SK-N-SH (cell line): Measurements from ENCODE around the gene PPP1R14C. TPM values are rescaled to one million over a fixed set of nuclear protein-coding genes. Genes with fewer than 3 reads are reported as not detected.

Experiments
- CTCF ChIA-PET: fragments of 300-600, 350-600 bp; formaldehyde crosslinking; extraction: SDS; loops from one replicate; lab custom pipeline; 2021; lab: Yijun Ruan, JAX
- POLR2A ChIA-PET: fragments of 350-600 bp; sonication (Branson Sonifier 250); formaldehyde crosslinking; extraction: SDS; loops from one replicate; lab custom pipeline; 2020; ENCODE audit warnings: antibody characterized with exemption, inconsistent platforms; lab: Yijun Ruan, JAX
- DNase-seq: peaks from one replicate; pipeline ENCODE4 v3.0.0; 2012
- H2AFZ ChIP-seq: fragments of 200-600 bp; sonication (generic); 2 replicates; pipeline ENCODE4 v1.8.1; 2016; ENCODE audit warnings: antibody characterized with exemption, mild to moderate bottlenecking, low read depth
- H3F3A ChIP-seq: fragments of 200-600 bp; sonication (generic); replicated peaks from 2 replicates; pipeline ENCODE3; 2016; ENCODE audit warnings: antibody characterized with exemption, mild to moderate bottlenecking; ENCODE audit not compliant: insufficient read depth
- H3K27ac ChIP-seq, 2 experiments: fragments of 200-500 bp in 1 of 2; fragments of 200-600 bp in 1 of 2; sonication (Bioruptor generic) in 1 of 2; sonication (generic), shearing (Covaris generic) in 1 of 2; 2 replicates each; pipeline versions ENCODE4 v1.5.1 to v1.6.1; 2014 to 2016; ENCODE audit warnings: low read depth in 2 of 2, inconsistent platforms in 1 of 2, low read length in 1 of 2, mild to moderate bottlenecking in 1 of 2, mixed read lengths in 1 of 2
- H3K27me3 ChIP-seq: fragments of 200-600 bp; sonication (generic), shearing (Covaris generic); 2 replicates; pipeline ENCODE4 v1.6.1; 2016; ENCODE audit warnings: mixed run types; ENCODE audit not compliant: insufficient read depth
- H3K36me3 ChIP-seq, 2 experiments: fragments of 200-500 bp in 1 of 2; fragments of 200-600 bp in 1 of 2; sonication (Bioruptor generic) in 1 of 2; sonication (generic) in 1 of 2; replicated peaks in 1 of 2; 2 replicates each; pipeline versions ENCODE3 to v1.5.1; 2014 to 2016; ENCODE audit warnings: low read length in 1 of 2, mild to moderate bottlenecking in 1 of 2; ENCODE audit not compliant: insufficient read depth in 2 of 2, control insufficient read depth in 1 of 2
- H3K4me1 ChIP-seq, 2 experiments: fragments of 200-500 bp in 1 of 2; fragments of 200-600 bp in 1 of 2; sonication (Bioruptor generic) in 1 of 2; sonication (generic), shearing (Covaris generic) in 1 of 2; 2 replicates each; pipeline versions ENCODE4 v1.5.1 to v1.6.1; 2014 to 2016; ENCODE audit warnings: low read depth in 1 of 2, low read length in 1 of 2, mixed run types in 1 of 2; ENCODE audit not compliant: insufficient read depth in 2 of 2, control insufficient read depth in 1 of 2
- H3K4me2 ChIP-seq: fragments of 200-600 bp; sonication (generic), shearing (Covaris generic); 2 replicates; pipeline ENCODE4 v1.6.1; 2017; ENCODE audit warnings: mixed run types
- H3K4me3 ChIP-seq, 2 experiments: fragments of 200-500 bp in 1 of 2; fragments of 200-600 bp in 1 of 2; sonication (Bioruptor generic) in 1 of 2; sonication (generic), shearing (Covaris generic) in 1 of 2; 2 replicates each; pipeline versions ENCODE4 v1.5.1 to v1.8.1; 2014 to 2016; ENCODE audit warnings: low read depth in 2 of 2, inconsistent platforms in 1 of 2, low read length in 1 of 2, mild to moderate bottlenecking in 1 of 2, mixed read lengths in 1 of 2, moderate library complexity in 1 of 2
- H3K79me2 ChIP-seq: fragments of 200-600 bp; sonication (generic); 2 replicates; pipeline ENCODE4 v1.8.1; 2017; ENCODE audit warnings: mild to moderate bottlenecking; ENCODE audit not compliant: insufficient read depth
- H3K9ac ChIP-seq: fragments of 200-600 bp; sonication (generic); 2 replicates; pipeline ENCODE4 v1.6.1; 2017; ENCODE audit warnings: mixed run types
- H3K9me2 ChIP-seq: fragments of 200-600 bp; sonication (generic); 2 replicates; pipeline ENCODE4 v1.6.1; 2017; ENCODE audit warnings: mixed run types
- H3K9me3 ChIP-seq: fragments of 200-600 bp; sonication (generic); 2 replicates; pipeline ENCODE4 v1.6.1; 2017; ENCODE audit warnings: mixed run types, mild to moderate bottlenecking, moderate library complexity
- H4K20me1 ChIP-seq: fragments of 200-600 bp; sonication (generic); 2 replicates; pipeline ENCODE4 v1.6.1; 2017; ENCODE audit warnings: mild to moderate bottlenecking, mixed run types; ENCODE audit not compliant: insufficient read depth
- ELF1 ChIP-seq: IDR thresholded peaks from 2 replicates; pipeline ENCODE4 v1.4.0; 2012
- EP300 ChIP-seq, 2 experiments: IDR thresholded peaks; 2 replicates each; pipeline versions ENCODE4 v1.4.0 to v1.6.1; 2012; ENCODE audit warnings: borderline replicate concordance in 1 of 2, low read depth in 1 of 2, low read length in 1 of 2
- FOSL2 ChIP-seq: IDR thresholded peaks from 2 replicates; pipeline ENCODE4 v1.4.0; 2012; ENCODE audit warnings: low read depth, mild to moderate bottlenecking, moderate library complexity, borderline replicate concordance
- FOXM1 ChIP-seq: IDR thresholded peaks from 2 replicates; pipeline ENCODE4 v1.4.0; 2012; ENCODE audit warnings: low read depth, mild to moderate bottlenecking
- GATA2 ChIP-seq: sonication (generic); formaldehyde crosslinking; IDR thresholded peaks from 2 replicates; pipeline ENCODE4 v1.5.0; 2020; ENCODE audit warnings: mild to moderate bottlenecking, missing genetic modification reagents
- MAX ChIP-seq: IDR thresholded peaks from 2 replicates; pipeline ENCODE4 v1.4.0; 2012; ENCODE audit warnings: low read depth
- MEF2A ChIP-seq: IDR thresholded peaks from 2 replicates; pipeline ENCODE4 v1.4.0; 2012; ENCODE audit warnings: low read depth, borderline replicate concordance
- MXI1 ChIP-seq: IDR thresholded peaks from 2 replicates; pipeline ENCODE4 v1.6.1; 2012; ENCODE audit warnings: mild to moderate bottlenecking, low read depth, low read length, improper control_type of control experiment
- NFIC ChIP-seq: IDR thresholded peaks from 2 replicates; pipeline ENCODE4 v1.4.0; 2012; ENCODE audit warnings: borderline replicate concordance
- RFX5 ChIP-seq: IDR thresholded peaks from 2 replicates; pipeline ENCODE4 v1.6.1; 2012; ENCODE audit warnings: mild to moderate bottlenecking, improper control_type of control experiment, low read length
- SIN3A ChIP-seq: IDR thresholded peaks from 2 replicates; pipeline ENCODE4 v1.6.1; 2012; ENCODE audit warnings: low read depth, mild to moderate bottlenecking, low read length, moderate library complexity, borderline replicate concordance
- TAF1 ChIP-seq: IDR thresholded peaks from 2 replicates; pipeline ENCODE4 v1.6.1; 2012; ENCODE audit warnings: low read depth, mild to moderate bottlenecking, low read length, moderate library complexity, borderline replicate concordance
- USF1 ChIP-seq: IDR thresholded peaks from 2 replicates; pipeline ENCODE4 v1.4.0; 2012; ENCODE audit warnings: low read depth, borderline replicate concordance
- YY1 ChIP-seq: IDR thresholded peaks from 2 replicates; pipeline ENCODE4 v1.4.0; 2012; ENCODE audit warnings: low read depth, mild to moderate bottlenecking
- WGBS: methylation state at CpG from one replicate; pipeline ENCODE4 v1.1.6; 2017; ENCODE audit warnings: low lambda C conversion rate; 5-methylcytosine and 5-hydroxymethylcytosine counted together
- polyA plus RNA-seq, 3 experiments: library from polyadenylated mRNA; depleted of rRNA; stranded (reverse); fragments of >200 nt; gene quantifications; 2 replicates each; pipeline ENCODE4 v1.2.3, GENCODE V29; 2012

The PPP1R14C gene
- polyA plus RNA-seq, 1 of the 3 experiments (the other 2 are of a cell fraction), result not detected

GRCh38 chr6:150175586-150176151 lies 32.8 kb downstream of the PPP1R14C start:
- Histone ChIP-seq H2AFZ (no peak overlapping the region), H3K36me3 (no peaks in the 10 kb centered on the region), H3K79me2 (no peaks in the 10 kb centered on the region), H3K9ac (no peak overlapping the region), H3K4me3 (no peak overlapping the region)
- POLR2A ChIA-PET, result no interaction called here
- TF ChIP-seq MAX (no peak), TAF1 (no peak), ELF1 (no peak), SIN3A (no peak), YY1 (no peak), GATA2 (CRISPR knock-in tag) (no peak), RFX5 (no peak), USF1 (no peak), MXI1 (no peak), MEF2A (no peak), NFIC (no peak), FOXM1 (no peak), EP300 (IDR thresholded peaks at IDR 0.05; ENCODE audit: borderline replicate concordance in 1 of 2, low read depth in 1 of 2, low read length in 1 of 2) (no peak)
- TF ChIP-seq, all 33 proteins: peak for 0
- Histone ChIP-seq H3K9me2 (no peaks in the 10 kb centered on the region), H3K27me3 (peaks cover 11% of the 10 kb centered on the region; the same call in 1 of the 2 replicates), H4K20me1 (no peaks in the 10 kb centered on the region), H3K4me2 (no peak overlapping the region), H3F3A (no peaks in the 10 kb centered on the region), H3K4me1 (no peaks in the 10 kb centered on the region), H3K27ac (no peak overlapping the region), H3K9me3 (no peaks in the 10 kb centered on the region)
- DNase-seq, result no peak
- WGBS, result 28% methylated on average over 4 of the region's 4 CpGs
- CTCF ChIA-PET, result interaction anchor here (1.0 kb wide), 1 partner anchor 169 kb away, joined by 4 read pairs; no protein-coding TSS in a partner anchor

GRCh38 chr6:150176152-150176551 lies 33.3 kb downstream of the PPP1R14C start:
- Histone ChIP-seq H3K4me2 (no peak overlapping the region), H3K4me1 (no peaks in the 10 kb centered on the region), H2AFZ (no peak overlapping the region), H3K4me3 (no peak overlapping the region), H3K27ac (no peak overlapping the region), H3K36me3 (no peaks in the 10 kb centered on the region), H4K20me1 (no peaks in the 10 kb centered on the region), H3K9me2 (no peaks in the 10 kb centered on the region), H3K27me3 (peaks cover 11% of the 10 kb centered on the region; the same call in 1 of the 2 replicates), H3F3A (no peaks in the 10 kb centered on the region), H3K9me3 (no peaks in the 10 kb centered on the region), H3K79me2 (no peaks in the 10 kb centered on the region), H3K9ac (no peak overlapping the region)
- ChIA-PET CTCF (interaction anchor here (1.0 kb wide), 1 partner anchor 169 kb away, joined by 4 read pairs; no protein-coding TSS in a partner anchor), POLR2A (no interaction called here)
- TF ChIP-seq FOSL2, result no peak
- DNase-seq, result no peak
- 16% methylated on average over 4 of the region's 8 CpGs for WGBS
